AG09309 (cell line): ENCODE measurements around the gene OLFM1.
"Not testable (repeated sequence)": the region's sequence is repeated elsewhere in the genome, so short reads cannot be mapped to it uniquely, and the experiment has no call there.

Experiments used
- DNase-seq: peaks from one replicate; pipeline ENCODE4 v3.0.0-alpha.2; 2010; ENCODE audit warnings: low read depth
- H3K4me3 ChIP-seq: 2 replicates; pipeline ENCODE4 v1.5.1; 2011; ENCODE audit warnings: mild to moderate bottlenecking, low read depth, low read length, moderate library complexity; ENCODE audit not compliant: control insufficient read depth
- TF ChIP-seq, protein P1 (sequence below): IDR thresholded peaks from 2 replicates; pipeline ENCODE4 v1.5.1; 2011; ENCODE audit warnings: mild to moderate bottlenecking, low read depth, low read length, inconsistent platforms; ENCODE audit not compliant: insufficient read depth, control insufficient read depth; ENCODE audit errors: missing control alignments

The OLFM1 gene

DNA sequence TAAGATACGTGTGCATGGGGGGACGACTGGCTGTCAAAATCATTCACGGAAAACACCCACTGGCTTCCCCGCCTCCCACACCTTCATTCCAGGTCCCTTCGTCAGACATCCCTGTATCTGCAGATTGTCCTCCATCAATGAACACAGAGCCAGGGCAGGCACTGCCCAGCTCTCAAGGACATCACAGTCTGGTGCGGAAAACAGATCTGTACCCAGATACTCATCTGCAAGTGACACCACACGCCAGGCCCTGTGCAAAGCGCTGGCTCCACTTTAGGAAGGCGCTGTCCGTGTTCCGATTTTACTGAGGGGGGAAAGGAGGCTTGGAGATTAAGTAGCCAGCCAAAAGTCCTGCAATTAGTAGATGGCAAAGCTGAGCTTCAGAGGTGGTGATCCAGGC is 72.3 kb downstream of the OLFM1 start:
- no peak for DNase-seq
- TF ChIP-seq, protein P1, sequence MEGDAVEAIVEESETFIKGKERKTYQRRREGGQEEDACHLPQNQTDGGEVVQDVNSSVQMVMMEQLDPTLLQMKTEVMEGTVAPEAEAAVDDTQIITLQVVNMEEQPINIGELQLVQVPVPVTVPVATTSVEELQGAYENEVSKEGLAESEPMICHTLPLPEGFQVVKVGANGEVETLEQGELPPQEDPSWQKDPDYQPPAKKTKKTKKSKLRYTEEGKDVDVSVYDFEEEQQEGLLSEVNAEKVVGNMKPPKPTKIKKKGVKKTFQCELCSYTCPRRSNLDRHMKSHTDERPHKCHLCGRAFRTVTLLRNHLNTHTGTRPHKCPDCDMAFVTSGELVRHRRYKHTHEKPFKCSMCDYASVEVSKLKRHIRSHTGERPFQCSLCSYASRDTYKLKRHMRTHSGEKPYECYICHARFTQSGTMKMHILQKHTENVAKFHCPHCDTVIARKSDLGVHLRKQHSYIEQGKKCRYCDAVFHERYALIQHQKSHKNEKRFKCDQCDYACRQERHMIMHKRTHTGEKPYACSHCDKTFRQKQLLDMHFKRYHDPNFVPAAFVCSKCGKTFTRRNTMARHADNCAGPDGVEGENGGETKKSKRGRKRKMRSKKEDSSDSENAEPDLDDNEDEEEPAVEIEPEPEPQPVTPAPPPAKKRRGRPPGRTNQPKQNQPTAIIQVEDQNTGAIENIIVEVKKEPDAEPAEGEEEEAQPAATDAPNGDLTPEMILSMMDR = no peak

DNA sequence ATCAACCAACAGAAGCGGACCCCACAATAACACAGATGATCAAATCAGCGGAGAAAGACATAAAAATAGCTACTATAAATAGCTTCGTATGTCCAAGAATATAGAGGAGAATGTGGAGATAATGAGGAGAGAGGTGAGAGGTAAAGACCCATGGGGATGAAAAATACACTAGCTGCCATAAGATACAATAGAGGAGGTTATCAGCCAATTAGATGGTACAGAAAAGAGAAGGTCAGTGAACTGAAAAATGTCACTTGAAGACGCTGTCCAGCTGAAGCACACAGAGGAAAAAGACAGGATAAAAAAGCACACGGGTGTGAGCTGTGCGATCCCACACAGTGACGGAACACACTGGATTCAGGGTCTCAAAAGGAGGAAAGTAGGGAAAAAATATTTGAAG is 73.4 kb downstream of the OLFM1 start:
- no peak overlapping the region for H3K4me3 ChIP-seq
- no peak for DNase-seq
- TF ChIP-seq, protein P1 = no peak

More for the DNA sequence above, 72.3 kb downstream of the OLFM1 start:
- H3K4me3 ChIP-seq = no peak overlapping the region

DNA sequence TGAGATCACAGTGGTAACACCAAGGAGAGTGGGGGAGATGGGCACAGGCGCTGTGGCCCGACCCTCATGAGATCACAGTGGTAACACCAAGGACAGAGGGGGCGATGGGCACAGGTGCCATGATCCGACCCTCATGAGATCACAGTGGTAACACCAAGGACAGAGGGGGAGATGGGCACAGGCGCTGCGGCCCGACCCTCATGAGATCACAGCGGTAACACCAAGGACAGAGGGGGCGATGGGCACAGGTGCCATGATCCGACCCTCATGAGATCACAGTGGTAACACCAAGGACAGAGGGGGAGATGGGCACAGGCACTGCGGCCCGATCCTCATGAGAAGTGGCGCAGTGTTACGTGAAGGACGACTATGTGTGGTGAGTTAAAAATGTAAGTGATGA is 75.1 kb downstream of the OLFM1 start:
- not testable (repeated sequence) for H3K4me3 ChIP-seq, DNase-seq

- TF ChIP-seq, protein P1 = no peak
- no peak for DNase-seq
- no peak overlapping the region for H3K4me3 ChIP-seq
Observed at GRCh38 chr9:135163023-135163780, 75.7 kb downstream of the OLFM1 start.

DNA sequence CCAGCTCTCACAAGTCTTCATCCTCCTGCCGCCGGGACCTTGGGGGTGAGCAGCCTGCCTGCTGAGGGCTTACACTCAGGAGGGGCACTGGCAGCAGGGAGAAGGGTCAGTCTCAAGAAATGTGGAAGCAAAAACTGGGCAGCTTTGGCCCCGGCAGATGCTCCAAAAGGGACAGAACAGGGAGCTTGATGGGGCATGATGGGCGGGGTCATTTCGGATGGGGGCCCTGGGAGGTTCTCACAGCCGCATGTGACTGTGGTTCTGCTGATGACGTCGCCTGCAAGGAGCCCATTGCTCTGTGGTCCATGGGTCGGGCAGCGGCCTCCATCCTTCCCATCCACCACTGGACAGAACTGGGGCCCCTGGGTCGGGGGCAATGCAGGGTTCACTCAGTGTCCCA is 76.6 kb downstream of the OLFM1 start:
- H3K4me3 ChIP-seq = no peak overlapping the region
- TF ChIP-seq, protein P1 = no peak
- no peak for DNase-seq

GRCh38 chr9:135165003-135165711 is 77.7 kb downstream of the OLFM1 start:
- TF ChIP-seq, protein P1 = no peak
- H3K4me3 ChIP-seq = no peak overlapping the region
- no peak for DNase-seq
